Upper lobe of left lung (tissue), 6 donors: ENCODE measurements around the gene PLEKHG2. TPM values are rescaled to one million over a fixed set of nuclear protein-coding genes. Genes with fewer than 3 reads are reported as not detected.
"Not testable (repeated sequence)": the region's sequence is repeated elsewhere in the genome, so short reads cannot be mapped to it uniquely, and the experiment has no call there.

Experiments
- ATAC-seq, 2 donors: fragments of 200-7000 bp; cut with Tn5 transposase; one replicate each; pipeline ENCODE4 v1.9.1; 2022; ENCODE audit warnings: mild to moderate bottlenecking in 2 of 2, moderate library complexity in 2 of 2; ENCODE audit not compliant: low FRiP score in 2 of 2
- DNase-seq, 2 donors: peaks; one replicate each; pipeline ENCODE4 v3.0.0-alpha.2; 2019 to 2020
- H3K27ac ChIP-seq, 4 donors: fragments of 200-600 bp; sonication (generic); one replicate each; pipeline ENCODE4 v1.5.1; 2016 to 2019
- H3K27me3 ChIP-seq, 4 donors: fragments of 200-600 bp; sonication (generic); one replicate each; pipeline ENCODE4 v1.5.1; 2017 to 2019
- H3K36me3 ChIP-seq, 4 donors: fragments of 200-600 bp; sonication (generic); one replicate each; pipeline ENCODE4 v1.5.1; 2016 to 2019
- H3K4me1 ChIP-seq, 4 donors: fragments of 200-600 bp; sonication (generic); one replicate each; pipeline ENCODE4 v1.5.1; 2018 to 2019
- H3K4me3 ChIP-seq, 4 donors: fragments of 200-600 bp; sonication (generic); one replicate each; pipeline ENCODE4 v1.5.1; 2017 to 2019; ENCODE audit warnings: mild to moderate bottlenecking in 2 of 4, moderate library complexity in 1 of 4
- H3K9me3 ChIP-seq, 4 donors: fragments of 200-600 bp; sonication (generic); one replicate each; pipeline ENCODE4 v1.5.1; 2018 to 2019
- CTCF ChIP-seq, 6 experiments: fragments of 450-650 bp in 4 of 6; fragments of 200-600 bp in 2 of 6; sonication (generic) in 2 of 6; IDR thresholded peaks; one replicate each; pipeline ENCODE4 v1.5.1; 2016 to 2019; ENCODE audit warnings: antibody characterized with exemption in 6 of 6
- EP300 ChIP-seq, 4 donors: sonication (generic); formaldehyde crosslinking; IDR thresholded peaks; one replicate each; pipeline ENCODE4 v1.5.1; 2017; ENCODE audit warnings: antibody characterized with exemption in 4 of 4, control low read depth in 2 of 4
- POLR2A ChIP-seq, 4 donors: fragments of 450-650 bp; IDR thresholded peaks; one replicate each; pipeline ENCODE4 v1.5.1; 2016 to 2017; ENCODE audit warnings: antibody characterized with exemption in 4 of 4, mild to moderate bottlenecking in 2 of 4
- POLR2AphosphoS5 ChIP-seq, 2 donors: sonication (generic); formaldehyde crosslinking; IDR thresholded peaks; one replicate each; pipeline ENCODE4 v1.5.1; 2017; ENCODE audit warnings: antibody characterized with exemption in 2 of 2
- WGBS, 2 donors: methylation state at CpG; one replicate each; pipeline ENCODE4 v1.1.5; 2017 to 2018; 5-methylcytosine and 5-hydroxymethylcytosine counted together
- total RNA-seq, 6 donors: library from RNA; depleted of rRNA in 4 of 6; stranded (reverse); fragments of >200 nt in 4 of 6; gene quantifications; one replicate each; pipeline versions ENCODE4 v1.1.0 to v1.2.1, GENCODE V29; 2016 to 2021
- donor health status: DM: no; HTN: no; CAD: no; lungs with moderate emphysema.
- donor health status: DM: no; HTN: yes; CAD: no; lungs with severe emphysema.

The PLEKHG2 gene
- total RNA-seq, 6 donors from 2014 or later = 15.8 to 48.1 (median 29.0) TPM

GRCh38 chr19:39372941-39373340, 39.5 kb upstream of the PLEKHG2 start:
- Histone ChIP-seq H3K27ac (peak overlapping the region; percentile 79 to 92 (median 84)), H3K4me3 (no peak overlapping the region), H3K27me3 (no peaks in the 10 kb centered on the region), H3K9me3 (no peaks in the 10 kb centered on the region), H3K4me1 (peaks cover 20 to 22% (median 21%) of the 10 kb centered on the region in 4 donors), H3K36me3 (peaks cover 27 to 78% (median 55%) of the 10 kb centered on the region in 4 donors)
- DNase-seq (no peak), ATAC-seq (no peak)
- TF ChIP-seq EP300 (IDR thresholded peaks at IDR 0.05) (no peak), POLR2AphosphoS5 (IDR thresholded peaks at IDR 0.05) (no peak), POLR2A (IDR thresholded peaks at IDR 0.05) (no peak), CTCF (IDR thresholded peaks at IDR 0.05) (no peak)
- WGBS, 2 donors = 36 to 43% methylated on average over 2 of the region's 2 CpGs

- Histone ChIP-seq H3K4me1 (peaks cover 20 to 22% (median 21%) of the 10 kb centered on the region in 4 donors), H3K36me3 (peaks cover 48 to 78% (median 67%) of the 10 kb centered on the region in 4 donors), H3K9me3 (no peaks in the 10 kb centered on the region), H3K4me3 (no peak overlapping the region), H3K27me3 (no peaks in the 10 kb centered on the region), H3K27ac (no peak overlapping the region)
- ATAC-seq (no peak), DNase-seq (no peak)
- TF ChIP-seq POLR2AphosphoS5 (IDR thresholded peaks at IDR 0.05) (no peak), POLR2A (IDR thresholded peaks at IDR 0.05) (no peak), EP300 (IDR thresholded peaks at IDR 0.05) (no peak), CTCF (IDR thresholded peaks at IDR 0.05) (no peak)
These were observed 36.5 kb upstream of the PLEKHG2 start for GRCh38 chr19:39375929-39376328.

- Histone ChIP-seq H3K27me3 (no peaks in the 10 kb centered on the region), H3K9me3 (no peaks in the 10 kb centered on the region), H3K27ac (no peak overlapping the region), H3K4me3 (no peak overlapping the region), H3K36me3 (peaks cover 54 to 88% (median 80%) of the 10 kb centered on the region in 4 donors), H3K4me1 (peaks cover 10 to 14% (median 12%) of the 10 kb centered on the region in 4 donors)
- TF ChIP-seq CTCF (IDR thresholded peaks at IDR 0.05) = no peak
- no peak for TF ChIP-seq POLR2A (IDR thresholded peaks at IDR 0.05)
- TF ChIP-seq POLR2AphosphoS5 (IDR thresholded peaks at IDR 0.05) = no peak
- WGBS, 2 donors = 87 to 88% methylated on average over 11 to 18 of the region's 18 CpGs
- ATAC-seq (no peak), DNase-seq (peak in 1 of 2 donors; percentile 75)
These were observed 34.8 kb upstream of the PLEKHG2 start for GRCh38 chr19:39377373-39378362.

- not testable (repeated sequence) for ATAC-seq, H3K9me3 ChIP-seq, H3K27me3 ChIP-seq, DNase-seq, H3K4me3 ChIP-seq, H3K4me1 ChIP-seq, H3K27ac ChIP-seq
- peaks cover 61 to 97% (median 94%) of the 10 kb centered on the region in 4 donors for H3K36me3 ChIP-seq
- 96 to 100% methylated on average over 4 of the region's 4 CpGs for WGBS, 2 donors
These were observed 33.1 kb upstream of the PLEKHG2 start for GRCh38 chr19:39379366-39379765.

- Histone ChIP-seq H3K4me3 (no peak overlapping the region), H3K4me1 (no peaks in the 10 kb centered on the region), H3K27ac (no peak overlapping the region), H3K27me3 (no peaks in the 10 kb centered on the region), H3K9me3 (no peaks in the 10 kb centered on the region), H3K36me3 (peaks cover 61 to 99% (median 94%) of the 10 kb centered on the region in 4 donors)
- ATAC-seq = peak in 1 of 2 donors; percentile 23
- 93 to 94% methylated on average over 14 of the region's 14 CpGs for WGBS, 2 donors
- no peak for DNase-seq
- TF ChIP-seq CTCF (IDR thresholded peaks at IDR 0.05) (no peak), POLR2A (IDR thresholded peaks at IDR 0.05) (no peak), EP300 (IDR thresholded peaks at IDR 0.05) (no peak), POLR2AphosphoS5 (IDR thresholded peaks at IDR 0.05) (no peak)
These were observed 32.5 kb upstream of the PLEKHG2 start for GRCh38 chr19:39379865-39380396.
